ENCODE data around the gene CCNB3.

The CCNB3 gene

DNA sequence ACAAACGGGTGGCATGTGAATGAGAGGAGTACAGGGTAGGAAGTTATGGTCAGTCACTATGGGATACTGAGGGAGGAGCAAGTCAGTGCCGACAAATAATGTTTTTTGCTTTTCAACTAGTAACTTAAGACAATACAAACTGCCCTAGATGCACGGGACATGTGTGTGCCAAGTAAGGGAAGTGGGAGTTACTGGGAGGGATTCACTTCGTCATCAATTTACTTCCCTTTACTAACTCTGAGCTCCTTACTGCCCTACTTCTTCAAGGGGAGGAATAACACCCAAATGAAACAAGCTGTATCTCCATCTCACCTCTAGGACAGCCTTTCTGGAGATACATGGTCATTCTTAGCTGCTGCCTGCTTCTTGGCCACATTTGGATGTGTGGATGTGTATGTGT lies 168.4 kb downstream of the CCNB3 start:
- no peak for DNase-seq

DNA sequence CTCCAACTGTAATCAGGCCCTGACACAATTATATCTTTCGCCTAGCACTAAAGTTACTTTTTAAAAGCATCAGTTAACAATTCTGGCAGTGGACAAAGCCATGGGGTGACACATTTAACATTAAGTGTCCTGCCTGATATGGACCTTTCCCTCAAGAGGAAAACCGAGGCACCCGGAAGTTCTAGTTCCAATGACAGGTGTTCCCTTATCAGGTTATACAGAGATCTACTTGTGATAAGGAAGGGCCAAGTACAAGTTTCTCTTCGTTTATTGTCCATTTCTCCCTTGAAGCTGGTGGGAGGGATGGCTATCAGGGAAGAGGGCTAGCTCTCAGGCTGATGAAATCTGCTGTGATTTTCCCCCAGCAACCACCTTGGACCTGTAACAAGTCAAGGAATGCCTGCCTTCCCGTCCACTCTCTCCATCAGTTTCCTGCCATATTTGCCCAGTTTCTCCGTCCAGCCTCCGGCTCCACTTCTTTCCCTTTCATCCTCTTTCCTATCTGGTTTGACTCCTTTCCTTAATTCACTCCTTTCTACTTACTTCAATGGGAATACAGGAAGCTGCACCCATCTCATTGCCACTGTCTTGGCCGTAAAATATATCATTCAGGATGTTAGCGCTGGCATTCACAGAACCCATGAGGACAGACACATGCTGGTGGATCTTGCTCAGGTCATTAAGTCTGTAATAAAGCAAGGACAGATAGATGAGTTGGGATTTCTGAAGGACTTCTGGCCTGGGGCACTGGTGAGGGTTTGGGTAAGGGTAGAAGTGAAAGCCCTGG lies 171.1 kb downstream of the CCNB3 start:
- no peak for DNase-seq

DNA sequence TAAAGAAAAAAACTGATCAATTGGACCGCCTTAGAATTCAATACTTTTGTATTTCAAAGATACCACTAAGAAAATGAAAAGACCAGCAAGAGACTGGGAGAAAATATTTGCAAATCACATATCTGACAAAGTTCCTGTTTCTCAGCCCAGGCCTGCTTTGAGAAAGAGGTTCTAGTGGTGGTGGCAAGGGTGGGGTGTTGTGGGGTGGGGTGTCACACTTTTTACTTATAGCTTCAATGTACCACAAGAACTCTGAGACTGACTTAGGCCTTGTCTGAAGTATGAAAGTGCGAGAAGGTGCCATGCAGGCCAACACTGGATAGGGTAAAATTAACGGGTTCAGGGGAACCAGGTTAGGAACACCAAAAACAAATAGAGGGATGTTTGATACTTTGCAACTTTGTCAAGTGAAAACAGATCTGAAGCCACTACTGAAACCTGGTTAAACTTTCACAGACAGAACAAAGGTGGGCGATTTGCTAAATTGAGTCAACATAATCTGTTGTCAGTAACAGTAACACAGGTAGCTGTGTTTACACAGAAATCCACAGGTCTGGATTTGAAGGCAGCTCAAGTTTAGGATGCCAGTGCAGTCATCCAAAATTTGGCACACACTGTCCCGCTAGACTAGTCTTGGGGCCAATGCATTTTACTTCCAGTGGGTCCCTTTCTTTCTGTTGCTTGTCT lies 177.3 kb downstream of the CCNB3 start:
- no peak for DNase-seq

DNA sequence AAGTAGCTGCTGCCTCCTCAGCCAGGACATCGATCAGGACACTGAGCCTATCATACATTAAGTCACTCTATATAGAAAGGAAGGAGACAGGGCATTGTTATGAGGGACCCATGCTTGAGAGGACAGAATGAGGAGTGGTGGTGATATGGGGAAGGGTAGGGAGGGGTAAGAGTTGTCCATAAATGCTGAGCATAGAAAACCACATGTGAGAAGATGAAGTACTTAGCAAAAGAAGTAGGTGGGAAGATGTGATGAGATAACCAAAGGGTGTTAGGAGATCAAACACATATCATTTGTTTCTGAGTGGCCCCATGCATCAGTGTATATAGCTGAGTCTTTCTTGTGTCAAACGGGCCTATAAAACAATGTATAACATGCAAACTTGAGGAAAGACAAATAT lies 182.0 kb downstream of the CCNB3 start:
- DNase-seq = no peak

DNA sequence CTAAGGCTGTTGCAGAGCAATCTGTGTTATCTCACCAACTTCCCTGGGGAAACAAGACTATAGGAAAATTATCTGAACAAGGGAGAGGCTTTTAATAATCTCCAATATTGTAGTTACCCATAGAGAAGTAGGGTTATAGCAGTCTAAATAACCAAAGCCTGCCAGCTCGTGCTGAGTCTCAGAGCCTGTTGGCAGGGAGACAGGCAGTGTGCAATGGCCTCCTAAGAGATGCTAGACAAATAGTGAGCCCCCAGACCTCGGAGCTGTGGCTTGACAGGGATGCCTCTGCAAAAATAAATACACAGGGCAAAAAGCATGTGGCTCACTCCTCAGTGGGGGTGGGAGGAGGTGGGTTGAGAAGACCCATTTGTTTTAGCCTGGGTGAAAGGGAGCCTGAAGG lies 189.3 kb downstream of the CCNB3 start:
- no peak for DNase-seq

Measured in bone marrow (tissue), 2 donors.